ENCODE results near the gene TMEM176A. TPM values are rescaled to one million over a fixed set of nuclear protein-coding genes. Genes with fewer than 3 reads are reported as not detected.

Gene TMEM176A
- polyA plus RNA-seq, 1 donor (not counting 4 experiments of a cell fraction or from before 2014, with no cell fraction given) = not detected

DNA sequence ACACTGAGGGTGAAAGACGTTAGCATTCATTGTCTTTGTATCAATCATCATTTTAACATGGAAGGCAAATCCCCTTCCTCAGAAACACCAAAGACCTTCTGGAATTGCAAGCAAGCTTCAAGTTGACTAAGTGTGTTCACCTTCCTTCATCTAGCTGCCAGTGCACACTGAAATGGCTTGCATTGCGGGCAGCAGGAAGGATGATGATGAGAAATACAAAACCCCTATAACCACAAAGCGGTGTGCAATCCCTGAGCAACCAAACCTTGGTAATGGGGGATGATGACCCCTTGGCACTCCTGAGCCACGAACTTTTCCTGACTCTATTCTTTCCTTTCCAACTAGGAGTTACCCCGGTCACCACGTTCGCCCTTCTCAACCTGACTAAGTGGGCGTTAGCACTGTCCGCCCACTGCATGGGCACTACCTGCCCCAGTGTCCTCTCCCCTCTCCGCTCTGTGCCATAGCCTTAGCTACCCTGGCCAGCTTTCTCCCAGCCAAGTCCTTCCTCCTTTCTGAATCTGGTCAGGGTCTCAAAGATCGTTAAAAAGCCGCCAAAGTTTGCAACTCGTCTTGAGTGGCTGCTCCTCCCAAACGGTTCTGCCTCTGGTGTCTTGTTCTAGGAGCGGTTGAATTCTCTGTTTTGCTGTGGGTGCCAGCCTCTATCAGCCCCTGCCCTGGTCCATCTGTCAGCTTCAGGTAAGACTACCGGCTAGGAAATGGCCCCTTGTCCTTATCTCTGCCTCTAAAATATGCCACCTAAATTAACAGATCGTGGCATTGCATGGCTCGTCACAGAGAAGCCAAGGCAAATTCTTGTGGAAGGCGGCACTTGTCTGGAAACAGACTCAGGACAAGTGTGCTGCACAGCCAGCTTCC, 51.2 kb downstream of the TMEM176A start:
- dilution Hi-C loops (cut with MboI; ENCODE audit: extremely low pct_ligation_motif_present, low sequenced_read_pairs) = no loop called here
- TF ChIP-seq, protein P1, sequence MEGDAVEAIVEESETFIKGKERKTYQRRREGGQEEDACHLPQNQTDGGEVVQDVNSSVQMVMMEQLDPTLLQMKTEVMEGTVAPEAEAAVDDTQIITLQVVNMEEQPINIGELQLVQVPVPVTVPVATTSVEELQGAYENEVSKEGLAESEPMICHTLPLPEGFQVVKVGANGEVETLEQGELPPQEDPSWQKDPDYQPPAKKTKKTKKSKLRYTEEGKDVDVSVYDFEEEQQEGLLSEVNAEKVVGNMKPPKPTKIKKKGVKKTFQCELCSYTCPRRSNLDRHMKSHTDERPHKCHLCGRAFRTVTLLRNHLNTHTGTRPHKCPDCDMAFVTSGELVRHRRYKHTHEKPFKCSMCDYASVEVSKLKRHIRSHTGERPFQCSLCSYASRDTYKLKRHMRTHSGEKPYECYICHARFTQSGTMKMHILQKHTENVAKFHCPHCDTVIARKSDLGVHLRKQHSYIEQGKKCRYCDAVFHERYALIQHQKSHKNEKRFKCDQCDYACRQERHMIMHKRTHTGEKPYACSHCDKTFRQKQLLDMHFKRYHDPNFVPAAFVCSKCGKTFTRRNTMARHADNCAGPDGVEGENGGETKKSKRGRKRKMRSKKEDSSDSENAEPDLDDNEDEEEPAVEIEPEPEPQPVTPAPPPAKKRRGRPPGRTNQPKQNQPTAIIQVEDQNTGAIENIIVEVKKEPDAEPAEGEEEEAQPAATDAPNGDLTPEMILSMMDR (optimal IDR thresholded peaks at IDR 0.05 in 1 of 3, IDR thresholded peaks at IDR 0.05 in 1 of 3, conservative IDR thresholded peaks at IDR 0.05 in 1 of 3; ENCODE audit: extremely low read depth in 1 of 3, insufficient read depth in 2 of 3, low read length in 3 of 3) = no peak
- TF ChIP-seq EZH2 (IDR thresholded peaks at IDR 0.05; ENCODE audit: low read length) = no peak

DNA sequence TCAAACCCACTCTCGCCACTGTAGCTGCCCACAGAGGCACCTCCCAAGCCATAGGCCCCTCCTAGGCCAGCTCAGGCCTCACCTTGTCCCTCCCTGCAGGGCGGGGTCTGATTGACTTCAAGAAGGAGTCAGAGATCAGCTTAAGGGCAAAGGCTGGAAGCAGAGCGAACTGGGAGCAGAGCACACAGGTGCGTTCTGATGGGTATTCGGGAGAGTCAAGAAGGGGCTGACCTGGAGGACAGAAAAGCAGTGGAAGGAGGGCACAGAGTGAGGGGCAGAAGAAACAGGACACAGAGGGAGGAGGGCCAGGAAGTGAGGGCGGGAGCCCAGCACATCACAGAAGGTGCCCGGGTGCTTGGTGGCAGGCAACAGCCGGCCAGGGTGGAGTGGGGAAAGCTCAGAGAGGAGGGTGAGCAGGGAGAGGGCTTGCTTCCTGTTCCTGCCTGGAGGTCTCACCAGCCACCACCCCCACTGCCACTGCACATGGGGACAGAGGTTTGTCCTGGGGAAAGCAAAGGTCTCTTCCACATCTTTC, 51.9 kb downstream of the TMEM176A start, which contains the start of gene AOC1:
AOC1 (plus strand) TSS at position 147 of the 535 bp plus-strand sequence. CDS start 3,954 bp downstream, outside the sequence.
- Histone ChIP-seq H3K9me3 (ENCODE audit: control insufficient read depth, low read depth, low read length) (no peaks in the 10 kb centered on the region), H3K4me3 (ENCODE audit: control insufficient read depth in 2 of 3, extremely low read depth in 1 of 3, insufficient read depth in 2 of 3, low read depth in 1 of 3, low read length in 3 of 3) (no peak within 1 kb of the TSS), H4K20me1 (ENCODE audit: control insufficient read depth, extremely low read depth, insufficient read depth, low read length) (no peaks in the 10 kb centered on the region), H3K4me2 (ENCODE audit: control insufficient read depth, extremely low read depth, insufficient read depth, low read depth, low read length) (no peak within 1 kb of the TSS), H3K79me2 (ENCODE audit: control insufficient read depth, insufficient read depth, low read length) (no peaks in the 10 kb centered on the region), H3K36me3 (ENCODE audit: control insufficient read depth in 2 of 2, extremely low read depth in 1 of 2, insufficient read depth in 2 of 2, low read length in 2 of 2) (no peaks in the 10 kb centered on the region), H3K27me3 (ENCODE audit: control insufficient read depth, extremely low read depth, insufficient read depth, low read length) (peaks cover 6% of the 10 kb centered on the region), H3K9ac (ENCODE audit: control insufficient read depth, extremely low read depth, insufficient read depth, low read length) (no peak within 1 kb of the TSS), H3K4me1 (ENCODE audit: control insufficient read depth, extremely low read depth, insufficient read depth, low read length) (peaks cover 3% of the 10 kb centered on the region), H2AFZ (ENCODE audit: control insufficient read depth, low read length) (no peak within 1 kb of the TSS), H3K27ac (ENCODE audit: control insufficient read depth, insufficient read depth, low read length) (no peak within 1 kb of the TSS), H3K9me1 (ENCODE audit: control insufficient read depth, extremely low read depth, insufficient read depth, low read length) (no peaks in the 10 kb centered on the region)
- dilution Hi-C loops (cut with MboI; ENCODE audit: extremely low pct_ligation_motif_present, low sequenced_read_pairs) = no loop called here
- DNase-seq (ENCODE audit: low read depth, low spot score) (no peak), FAIRE-seq (no peak)
- TF ChIP-seq EZH2 (IDR thresholded peaks at IDR 0.05; ENCODE audit: low read length) = no peak

More for the DNA sequence above, 51.2 kb downstream of the TMEM176A start:
- no peak for DNase-seq (ENCODE audit: low read depth, low spot score)
- Histone ChIP-seq H3K79me2 (ENCODE audit: control insufficient read depth, insufficient read depth, low read length) (no peaks in the 10 kb centered on the region), H3K27me3 (ENCODE audit: control insufficient read depth, extremely low read depth, insufficient read depth, low read length) (peaks cover 6% of the 10 kb centered on the region), H2AFZ (ENCODE audit: control insufficient read depth, low read length) (no peak overlapping the region), H3K4me3 (ENCODE audit: control insufficient read depth in 2 of 3, extremely low read depth in 1 of 3, insufficient read depth in 2 of 3, low read depth in 1 of 3, low read length in 3 of 3) (no peak overlapping the region), H3K9me1 (ENCODE audit: control insufficient read depth, extremely low read depth, insufficient read depth, low read length) (no peaks in the 10 kb centered on the region), H3K9ac (ENCODE audit: control insufficient read depth, extremely low read depth, insufficient read depth, low read length) (no peak overlapping the region), H3K9me3 (ENCODE audit: control insufficient read depth, low read depth, low read length) (no peaks in the 10 kb centered on the region), H3K4me1 (ENCODE audit: control insufficient read depth, extremely low read depth, insufficient read depth, low read length) (peaks cover 3% of the 10 kb centered on the region), H3K36me3 (ENCODE audit: control insufficient read depth in 2 of 2, extremely low read depth in 1 of 2, insufficient read depth in 2 of 2, low read length in 2 of 2) (no peaks in the 10 kb centered on the region), H3K4me2 (ENCODE audit: control insufficient read depth, extremely low read depth, insufficient read depth, low read depth, low read length) (no peak overlapping the region), H3K27ac (ENCODE audit: control insufficient read depth, insufficient read depth, low read length) (no peak overlapping the region), H4K20me1 (ENCODE audit: control insufficient read depth, extremely low read depth, insufficient read depth, low read length) (no peaks in the 10 kb centered on the region)
- no peak for FAIRE-seq

All from keratinocyte (primary cell).